Measurements from ENCODE around the gene NKPD1.

Gene NKPD1

GRCh38 chr19:45173816-45174215 is 13.0 kb upstream of the NKPD1 start:
- DNase-seq, result no peak

- DNase-seq, result no peak
These were observed 11.9 kb upstream of the NKPD1 start for GRCh38 chr19:45172611-45173208.

- DNase-seq, result peak; percentile 35
These were observed 11.4 kb upstream of the NKPD1 start for GRCh38 chr19:45172173-45172572.

- DNase-seq, result no peak
These were observed 10.4 kb upstream of the NKPD1 start for GRCh38 chr19:45171211-45171623.

GRCh38 chr19:45170146-45171106 is 9.6 kb upstream of the NKPD1 start:
- DNase-seq, result no peak

- no peak for DNase-seq
These were observed 8.8 kb upstream of the NKPD1 start for GRCh38 chr19:45169602-45170001.

- DNase-seq, result peak; percentile 25
These were observed 8.1 kb upstream of the NKPD1 start for GRCh38 chr19:45168767-45169351.

GRCh38 chr19:45166723-45167252 is 6.0 kb upstream of the NKPD1 start:
- no peak for DNase-seq

GRCh38 chr19:45164577-45165335 is 4.0 kb upstream of the NKPD1 start:
- DNase-seq, result no peak

GRCh38 chr19:45163751-45164460 is 3.1 kb upstream of the NKPD1 start:
- DNase-seq, result no peak

- no peak for DNase-seq
These were observed 2.4 kb upstream of the NKPD1 start for GRCh38 chr19:45163156-45163555.

GRCh38 chr19:45162608-45163143 is 1.9 kb upstream of the NKPD1 start:
- DNase-seq, result no peak

- DNase-seq, result peak; percentile 59
These were observed 1.2 kb upstream of the NKPD1 start for GRCh38 chr19:45161738-45162607.

GRCh38 chr19:45159971-45160324 is 834 bp downstream of the NKPD1 start:
- DNase-seq, result no peak

GRCh38 chr19:45159210-45159970 is 1.4 kb downstream of the NKPD1 start:
- no peak for DNase-seq

- DNase-seq, result no peak
These were observed 2.1 kb downstream of the NKPD1 start for GRCh38 chr19:45158503-45159209.

GRCh38 chr19:45156751-45157150 is 4.0 kb downstream of the NKPD1 start:
- no peak for DNase-seq

GRCh38 chr19:45156011-45156630 is 4.7 kb downstream of the NKPD1 start:
- no peak for DNase-seq

All from NCI-H146 (cell line).